GM21367 (cell line): ENCODE measurements around the gene COA8.

Experiments used
- ATAC-seq: cut with Tn5 transposase; IDR thresholded peaks from one replicate; pipeline ENCODE4 v1.9.1; 2021; ENCODE audit not compliant: unreplicated experiment

Gene COA8

DNA sequence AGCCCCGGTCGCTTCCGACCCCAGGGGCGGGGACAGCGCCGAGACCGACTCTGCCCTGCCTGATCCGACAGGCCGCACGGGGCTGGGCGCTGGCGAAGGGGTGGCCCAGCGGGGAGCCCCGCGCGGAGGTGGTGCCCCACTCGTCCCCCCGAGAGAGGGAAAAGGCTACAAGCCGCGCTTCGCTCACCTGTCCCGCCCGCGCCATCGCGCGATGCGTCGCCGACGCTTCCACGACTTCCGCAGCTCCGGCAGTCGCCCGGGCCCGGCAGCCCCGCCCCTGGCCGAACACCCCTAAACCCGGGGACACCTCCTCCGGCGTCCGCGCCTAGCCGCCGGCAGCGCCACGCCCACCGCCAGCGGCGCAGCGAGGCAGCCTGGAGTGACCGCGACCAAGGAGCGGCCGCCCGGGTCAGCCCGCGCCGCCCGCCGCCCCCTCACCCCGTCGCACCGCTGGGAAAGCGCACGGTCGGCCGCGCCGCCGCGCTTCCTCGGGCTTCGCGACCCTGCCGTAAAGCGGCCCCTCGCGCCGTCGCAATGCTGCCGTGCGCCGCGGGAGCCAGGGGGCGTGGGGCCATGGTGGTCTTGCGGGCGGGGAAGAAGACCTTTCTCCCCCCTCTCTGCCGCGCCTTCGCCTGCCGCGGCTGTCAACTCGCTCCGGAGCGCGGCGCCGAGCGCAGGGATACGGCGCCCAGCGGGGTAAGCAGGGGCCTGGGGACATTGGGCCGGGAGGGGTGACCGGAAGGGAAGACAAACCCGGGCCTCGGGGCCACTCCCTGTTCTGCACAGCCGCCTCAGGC lies at the start of gene COA8, which contains the start of gene BAG5:
COA8 (plus strand) TSS at position 532 of the 797 bp plus-strand sequence; CDS start at position 574, 42 bp downstream.
BAG5 (minus strand) TSS at position 229 of the 797 bp plus-strand sequence. CDS start 1,493 bp downstream, outside the sequence.
- ATAC-seq = peak; percentile 64

GRCh38 chr14:103514596-103515421 lies 48.0 kb upstream of the COA8 start:
- ATAC-seq = no peak

- ATAC-seq = no peak
Measured at GRCh38 chr14:103516426-103517173, 46.2 kb upstream of the COA8 start.

GRCh38 chr14:103517174-103517566 lies 45.6 kb upstream of the COA8 start:
- ATAC-seq = no peak

GRCh38 chr14:103517721-103518421 lies 44.9 kb upstream of the COA8 start:
- no peak for ATAC-seq

- ATAC-seq = no peak
Measured at GRCh38 chr14:103518422-103519042, 44.2 kb upstream of the COA8 start.

- no peak for ATAC-seq
Measured at GRCh38 chr14:103519043-103519836, 43.5 kb upstream of the COA8 start.

DNA sequence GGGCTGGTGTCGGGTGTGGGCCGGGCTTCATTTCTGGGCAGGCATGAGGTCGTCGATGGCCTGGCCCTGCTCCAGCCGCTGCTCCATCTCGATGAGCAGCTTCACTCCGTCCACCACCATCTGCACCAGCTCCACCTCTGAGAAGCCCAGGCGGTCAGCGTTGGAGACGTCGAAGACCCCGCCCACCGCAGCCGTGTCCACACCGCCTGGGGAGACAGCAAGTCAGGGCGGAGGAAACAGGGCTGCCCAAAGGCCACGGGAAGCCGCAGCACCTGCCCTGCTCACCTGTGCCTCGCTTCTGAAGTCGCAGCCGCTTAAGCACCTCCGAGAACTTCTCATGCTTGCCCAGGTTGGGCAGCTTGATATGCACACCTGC lies 42.9 kb upstream of the COA8 start:
- ATAC-seq = no peak

DNA sequence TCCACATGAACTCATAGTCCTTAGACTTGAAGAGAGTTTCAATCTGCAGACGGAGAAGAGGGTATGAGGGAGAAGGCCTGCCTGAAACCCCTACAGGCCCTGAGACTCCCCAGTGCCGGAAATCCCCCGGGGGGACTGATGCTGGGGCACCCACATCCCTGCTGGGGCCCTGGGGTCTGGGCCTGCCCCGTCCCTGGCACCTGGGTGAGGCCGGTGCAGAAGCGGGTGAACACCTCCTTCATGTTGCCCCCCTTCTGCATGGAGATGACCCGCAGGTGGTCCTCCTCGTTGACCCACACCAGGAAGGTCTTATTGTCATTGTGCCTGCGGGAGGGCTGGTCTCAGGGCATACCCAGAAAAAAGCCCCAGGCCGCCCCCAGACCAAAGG lies 42.5 kb upstream of the COA8 start:
- no peak for ATAC-seq

GRCh38 chr14:103520657-103521437 lies 41.9 kb upstream of the COA8 start:
- ATAC-seq = no peak

DNA sequence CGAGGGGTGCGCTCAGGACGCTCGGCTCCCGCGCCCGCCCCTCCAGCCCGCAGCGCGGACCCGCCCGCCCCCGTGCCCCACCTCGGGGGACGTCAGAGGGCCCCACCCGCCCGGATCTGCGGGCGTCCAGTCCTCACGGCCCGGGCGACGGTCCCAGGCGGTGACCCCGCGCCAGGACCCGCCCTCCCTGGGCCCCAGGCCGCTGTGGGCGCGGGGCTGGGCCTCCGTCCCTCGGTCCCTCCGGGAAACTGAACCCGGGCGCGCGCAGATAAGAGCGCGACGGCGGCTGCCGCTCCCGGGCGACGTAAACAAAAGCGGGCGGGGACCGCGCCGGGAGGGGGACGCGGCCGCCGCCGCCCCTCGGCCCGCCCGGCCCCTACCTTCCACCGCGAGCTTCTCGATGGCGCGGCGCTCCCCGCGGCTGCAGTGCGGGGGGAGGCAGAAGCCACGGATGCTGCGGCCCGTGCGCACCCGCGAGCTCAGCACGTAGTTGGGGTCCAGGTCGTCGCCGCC lies 41.3 kb upstream of the COA8 start:
- no peak for ATAC-seq

DNA sequence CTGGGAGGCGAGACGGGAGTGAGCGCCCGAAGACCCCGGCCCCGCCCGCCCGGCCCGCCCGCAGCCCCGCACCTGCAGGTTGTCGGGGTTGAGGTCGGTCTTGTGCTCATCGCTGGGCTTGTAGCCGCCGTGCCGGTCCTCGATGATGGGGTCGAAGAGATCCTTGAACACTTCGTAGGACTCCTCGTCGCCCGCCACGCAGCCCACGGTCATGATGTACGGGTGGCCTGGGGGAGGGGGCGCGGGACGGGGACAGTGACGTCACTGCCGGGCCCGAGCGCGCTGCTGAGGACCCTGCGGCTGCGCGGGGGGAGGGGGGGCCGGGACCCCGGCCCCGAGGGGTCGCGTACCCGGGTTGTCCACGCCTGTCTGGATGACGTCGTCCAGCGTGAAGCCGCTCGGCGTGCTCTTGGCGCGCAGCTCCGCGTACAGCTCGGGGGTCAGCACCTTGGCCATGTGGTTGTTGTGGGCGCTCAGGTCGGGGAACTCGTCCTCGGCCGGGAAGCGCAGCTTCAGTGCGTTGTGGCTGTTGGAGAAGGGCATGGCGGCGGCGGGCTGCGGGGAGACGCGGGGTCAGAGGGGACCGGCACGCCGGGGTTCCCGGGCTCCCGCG lies 40.7 kb upstream of the COA8 start:
- no peak for ATAC-seq

- no peak for ATAC-seq
Measured at GRCh38 chr14:103522649-103523574, 39.8 kb upstream of the COA8 start, which contains the start of gene CKB. TSS of gene CKB (minus strand) at chr14:103522830. CDS start at chr14:103522493, 337 bp downstream.

DNA sequence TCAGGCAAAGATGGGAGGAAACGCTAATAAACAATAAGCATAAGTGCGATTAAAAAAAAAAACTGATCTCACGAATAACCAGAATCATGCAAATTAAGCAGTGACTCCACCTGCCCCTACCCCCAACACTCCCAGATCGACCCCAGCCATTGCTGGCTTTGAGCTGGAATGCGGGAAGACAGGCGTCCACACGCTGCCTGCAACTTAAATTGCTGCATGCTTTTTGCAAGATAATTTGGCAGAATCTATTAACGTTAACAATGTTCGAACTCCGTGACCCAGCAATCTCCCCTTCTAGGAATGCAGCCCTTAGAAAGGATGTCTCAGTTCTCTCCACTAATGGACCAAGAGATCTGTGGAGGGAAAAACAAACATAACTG lies 39.2 kb upstream of the COA8 start:
- ATAC-seq = no peak

DNA sequence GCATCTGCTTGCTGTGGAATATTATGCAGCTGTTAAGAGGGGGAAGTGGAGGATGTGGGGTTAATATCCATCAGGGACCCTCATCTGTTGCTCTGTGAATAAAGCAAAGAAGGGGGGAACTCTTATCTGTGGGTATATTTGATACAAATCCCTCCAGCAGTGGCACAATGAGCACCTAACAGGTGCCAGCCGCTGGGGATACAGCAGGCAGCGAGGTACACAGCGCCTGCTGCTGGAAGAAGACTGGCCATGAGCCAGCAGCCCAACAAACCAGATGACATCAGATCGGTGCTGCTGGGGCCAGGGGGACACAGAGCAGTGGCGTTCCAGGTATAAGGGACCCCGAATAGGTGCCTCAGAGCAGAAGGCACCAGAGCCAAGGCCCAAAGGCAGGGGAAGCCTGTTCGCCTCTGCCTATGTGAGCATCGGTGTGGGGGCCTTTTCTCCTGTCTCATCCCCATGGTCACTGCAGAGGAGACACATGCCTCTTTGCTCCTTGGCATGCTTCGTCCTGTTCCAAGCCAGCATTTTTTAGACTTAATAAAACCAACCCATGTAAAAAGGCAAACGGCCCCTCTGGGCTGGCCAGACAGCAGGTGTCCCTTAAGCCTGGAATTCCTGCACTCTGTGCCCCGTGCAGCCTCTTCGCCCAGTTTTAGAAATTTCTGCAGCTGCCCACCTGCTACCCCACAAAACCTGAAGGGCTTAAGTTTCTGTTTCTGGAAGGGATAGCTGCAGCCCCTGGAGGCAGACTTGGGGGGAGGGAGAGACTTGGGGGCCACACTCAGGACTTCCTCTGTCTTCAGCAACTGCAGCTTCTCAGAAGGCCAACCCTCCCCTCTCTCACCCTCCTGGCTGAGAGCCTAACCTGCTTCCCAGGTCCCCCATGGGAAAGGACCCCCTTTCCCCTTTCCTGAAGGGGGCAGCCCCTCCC lies 38.5 kb upstream of the COA8 start:
- ATAC-seq = no peak
